G401 (cell line): ENCODE results near the gene KCNJ4. TPM values are rescaled to one million over a fixed set of nuclear protein-coding genes. Genes with fewer than 3 reads are reported as not detected.

Experiments
- DNase-seq: peaks from one replicate; pipeline ENCODE4 v3.0.0-alpha.2; 2015; ENCODE audit warnings: low spot score
- in situ Hi-C: cut with HindIII; loops from 2 replicates; pipeline ENCODE4 v1.10.0; 2016; ENCODE audit warnings: low sequenced_read_pairs, mixed read lengths
- total RNA-seq: library from RNA; depleted of rRNA; stranded (reverse); fragments of >200 nt; shearing (Covaris generic); gene quantifications from 2 replicates; pipeline ENCODE4 v1.2.3, GENCODE V29; 2014

Gene KCNJ4
- total RNA-seq, 1 experiment from 2014 or later, result 37.9 TPM

GRCh38 chr22:38437416-38437815 is 17.6 kb downstream of the KCNJ4 start:
- DNase-seq, result no peak
- in situ Hi-C loops, result no loop called here

DNA sequence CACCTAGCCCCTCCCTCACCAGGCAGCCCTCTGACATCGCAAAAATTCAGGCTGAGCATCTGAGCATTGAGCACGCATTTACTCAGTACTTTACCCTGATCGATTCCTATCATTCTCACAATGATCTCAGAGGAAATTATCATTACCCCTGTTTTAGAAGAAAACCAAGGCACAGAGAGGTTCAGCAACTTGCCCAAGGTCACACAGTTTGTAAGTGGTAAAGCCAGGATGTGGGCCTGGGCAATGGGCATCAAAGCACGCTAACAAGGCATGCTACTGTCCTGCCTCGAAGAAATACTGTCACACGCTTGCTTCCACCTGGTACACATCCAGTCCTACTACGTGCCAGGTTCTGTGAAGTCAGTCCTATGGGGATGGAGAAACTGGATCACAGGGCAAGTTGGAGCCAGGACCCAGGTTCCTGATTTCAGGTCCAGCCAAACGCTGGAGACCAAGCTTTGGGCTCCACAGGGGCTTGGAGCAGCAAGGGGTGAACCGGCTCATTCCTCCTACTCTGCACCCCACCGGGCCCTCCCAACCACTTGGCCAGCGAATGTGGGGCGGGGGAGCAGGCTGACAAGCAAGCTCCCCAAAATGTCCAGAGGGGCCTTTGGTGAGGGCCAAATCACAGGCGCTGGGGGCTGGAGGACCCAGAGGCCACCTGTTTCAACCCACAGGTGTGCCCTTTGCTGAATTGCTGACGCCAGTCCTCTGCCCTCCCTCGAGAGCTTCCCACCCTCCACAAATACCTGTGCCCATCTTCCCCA is 18.2 kb downstream of the KCNJ4 start:
- DNase-seq, result no peak
- in situ Hi-C loops, result no loop called here

- in situ Hi-C loops, result no loop called here
- DNase-seq, result no peak
Observed at GRCh38 chr22:38435965-38436364, 19.0 kb downstream of the KCNJ4 start.

- no peak for DNase-seq
- in situ Hi-C loops, result no loop called here
Observed at GRCh38 chr22:38435010-38435409, 20.0 kb downstream of the KCNJ4 start.

- in situ Hi-C loops, result no loop called here
- DNase-seq, result no peak
Observed at GRCh38 chr22:38433871-38434270, 21.1 kb downstream of the KCNJ4 start.

DNA sequence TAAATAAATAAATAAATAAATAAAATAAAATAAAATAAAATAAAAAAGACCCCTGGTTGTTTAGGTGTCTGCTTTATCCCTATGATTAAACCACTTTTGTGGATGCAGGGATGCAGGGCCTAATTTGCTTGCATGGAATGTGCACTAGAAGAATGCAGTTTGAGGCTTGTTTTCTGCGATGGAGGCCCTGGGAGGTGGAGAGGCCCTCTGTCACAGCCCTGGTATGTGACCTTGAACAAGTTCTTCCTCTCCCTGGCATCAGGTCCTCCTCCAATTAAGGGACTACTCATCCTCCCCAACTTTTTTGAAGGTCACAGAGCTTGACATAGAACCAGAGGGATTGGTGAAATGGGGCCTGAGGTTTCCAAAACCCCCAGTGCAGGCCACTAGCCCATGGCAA is 22.7 kb downstream of the KCNJ4 start:
- no peak for DNase-seq
- in situ Hi-C loops, result no loop called here

GRCh38 chr22:38431266-38432010 is 23.6 kb downstream of the KCNJ4 start:
- in situ Hi-C loops, result no loop called here
- DNase-seq, result no peak

DNA sequence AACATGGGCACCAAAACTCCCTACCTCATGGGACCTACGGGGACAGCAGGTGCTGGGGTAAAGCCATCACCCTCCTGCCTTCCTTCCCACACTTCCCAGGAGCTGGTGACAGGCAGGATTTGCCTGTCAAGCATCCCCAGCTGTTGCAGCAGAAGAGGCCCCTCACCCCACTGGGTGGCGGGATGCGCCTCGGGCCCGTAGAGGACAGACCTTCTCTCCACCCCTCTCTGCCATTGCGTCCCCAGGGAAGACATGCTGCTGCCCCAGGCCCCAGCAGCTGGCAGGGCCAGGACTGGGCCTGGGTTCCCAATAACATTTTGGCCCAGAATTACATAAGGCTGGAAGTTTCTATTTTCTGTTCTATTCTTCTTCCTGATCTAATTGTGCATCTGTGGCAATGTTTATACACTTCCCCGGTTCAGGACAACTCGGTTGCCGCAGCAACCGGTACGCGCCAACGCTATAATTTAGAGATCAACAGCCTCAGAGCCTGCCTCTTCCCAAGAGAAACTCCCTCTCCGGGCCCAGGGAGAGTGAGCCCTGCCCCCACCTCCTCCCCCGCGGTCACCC is 25.4 kb downstream of the KCNJ4 start:
- in situ Hi-C loops, result no loop called here
- DNase-seq, result no peak

- in situ Hi-C loops, result no loop called here
- DNase-seq, result no peak
Observed at GRCh38 chr22:38428714-38429113, 26.3 kb downstream of the KCNJ4 start.

- DNase-seq, result no peak
- in situ Hi-C loops, result no loop called here
Observed at GRCh38 chr22:38427940-38428339, 27.1 kb downstream of the KCNJ4 start.

GRCh38 chr22:38427465-38427864 is 27.5 kb downstream of the KCNJ4 start:
- in situ Hi-C loops, result no loop called here
- no peak for DNase-seq

DNA sequence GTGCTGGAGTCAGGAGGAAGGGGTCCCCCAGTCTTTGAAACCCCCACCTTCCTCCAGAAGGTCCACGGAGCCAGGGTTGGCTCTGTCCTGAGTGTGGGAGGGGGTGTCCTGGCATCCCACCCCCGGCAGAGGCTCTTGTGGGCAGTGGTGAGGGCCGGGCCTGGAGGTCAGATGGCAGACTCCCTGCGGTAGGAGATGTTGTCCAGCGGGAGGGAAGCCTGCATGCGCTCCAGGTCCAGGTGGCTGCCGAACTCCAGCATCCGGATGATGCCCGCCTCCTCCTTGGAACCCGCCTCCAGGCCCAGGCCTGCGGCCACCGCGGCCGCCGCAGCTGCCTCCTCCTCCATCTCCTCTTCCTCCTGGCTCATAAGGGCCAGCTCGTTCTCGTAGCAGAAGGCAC is 28.4 kb downstream of the KCNJ4 start:
- in situ Hi-C loops, result no loop called here

DNA sequence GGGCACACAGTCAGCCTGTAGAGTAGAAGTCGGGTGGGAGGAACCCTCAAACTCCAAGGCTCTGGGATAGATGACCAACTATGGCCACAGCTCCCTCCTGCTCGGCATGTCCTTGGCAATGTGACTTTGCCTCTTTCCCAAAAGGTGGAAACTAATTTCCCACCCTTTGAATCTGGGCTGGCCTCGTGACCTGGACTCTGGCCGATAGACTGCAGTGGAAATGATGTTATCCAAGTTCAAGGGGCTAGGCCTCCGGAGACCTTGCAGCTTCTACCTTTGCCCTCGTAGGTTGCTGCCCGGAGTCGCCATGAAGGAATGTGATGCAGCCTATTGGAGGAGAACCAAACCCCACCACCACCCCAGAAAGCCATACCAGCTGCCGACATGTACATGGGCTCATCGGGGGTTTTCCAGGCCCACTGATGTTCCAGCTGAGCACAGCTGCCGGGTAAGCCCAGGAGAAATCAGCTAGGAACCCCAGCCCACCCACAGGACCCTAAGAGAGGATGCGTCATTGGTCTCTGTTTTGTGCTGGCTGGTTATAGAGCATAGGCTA is 30.4 kb downstream of the KCNJ4 start:
- no peak for DNase-seq
- in situ Hi-C loops, result no loop called here

More for the DNA sequence above, 28.4 kb downstream of the KCNJ4 start:
- DNase-seq, result no peak

DNA sequence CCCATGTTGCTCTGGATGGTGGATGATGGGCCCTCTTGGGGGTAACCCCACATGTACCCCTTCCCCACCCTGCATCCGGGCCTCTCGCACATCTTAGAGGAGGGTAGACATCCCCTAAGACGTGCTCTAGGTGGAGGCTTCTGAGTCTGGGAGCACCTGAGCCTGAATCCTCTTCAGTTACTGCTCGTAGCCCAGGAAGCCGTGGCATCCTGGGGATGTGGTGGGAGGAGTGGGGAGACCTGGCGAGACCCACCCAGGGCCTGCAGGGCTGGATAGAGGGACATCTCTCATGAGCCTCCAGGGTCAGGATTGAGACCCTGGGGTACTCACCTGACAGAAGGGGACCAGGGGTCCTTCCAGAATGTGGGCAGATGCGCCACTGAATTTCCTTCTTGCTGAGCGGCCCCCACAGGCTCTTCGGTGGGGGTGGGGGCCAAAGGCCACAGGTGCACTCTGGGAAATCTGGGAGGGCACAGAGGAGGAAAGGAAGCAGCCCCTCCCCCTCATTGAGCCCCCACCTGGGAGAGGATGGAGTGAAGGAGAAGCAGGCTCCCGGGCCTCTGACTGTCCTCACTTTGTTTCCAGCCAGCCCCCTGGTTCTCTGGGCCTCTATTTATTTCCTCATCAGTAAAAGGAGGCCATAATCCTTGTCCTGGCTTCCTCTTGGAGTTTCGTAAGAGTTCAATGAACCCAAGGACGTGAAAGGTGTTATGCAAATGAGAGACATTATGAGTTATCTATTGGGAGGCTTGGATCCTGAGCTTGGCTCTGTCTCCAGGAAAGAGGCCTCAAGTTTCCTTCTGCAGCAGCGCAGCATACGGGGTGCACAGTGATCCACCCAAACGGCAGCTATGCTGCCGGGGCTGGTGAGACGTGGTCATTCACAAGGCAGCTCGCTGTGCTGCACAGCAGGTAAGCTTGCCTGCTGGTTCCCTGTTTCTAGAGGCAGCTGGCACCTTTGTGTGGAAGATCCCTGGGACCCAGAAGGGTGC is 31.2 kb downstream of the KCNJ4 start:
- no peak for DNase-seq
- in situ Hi-C loops, result no loop called here

DNA sequence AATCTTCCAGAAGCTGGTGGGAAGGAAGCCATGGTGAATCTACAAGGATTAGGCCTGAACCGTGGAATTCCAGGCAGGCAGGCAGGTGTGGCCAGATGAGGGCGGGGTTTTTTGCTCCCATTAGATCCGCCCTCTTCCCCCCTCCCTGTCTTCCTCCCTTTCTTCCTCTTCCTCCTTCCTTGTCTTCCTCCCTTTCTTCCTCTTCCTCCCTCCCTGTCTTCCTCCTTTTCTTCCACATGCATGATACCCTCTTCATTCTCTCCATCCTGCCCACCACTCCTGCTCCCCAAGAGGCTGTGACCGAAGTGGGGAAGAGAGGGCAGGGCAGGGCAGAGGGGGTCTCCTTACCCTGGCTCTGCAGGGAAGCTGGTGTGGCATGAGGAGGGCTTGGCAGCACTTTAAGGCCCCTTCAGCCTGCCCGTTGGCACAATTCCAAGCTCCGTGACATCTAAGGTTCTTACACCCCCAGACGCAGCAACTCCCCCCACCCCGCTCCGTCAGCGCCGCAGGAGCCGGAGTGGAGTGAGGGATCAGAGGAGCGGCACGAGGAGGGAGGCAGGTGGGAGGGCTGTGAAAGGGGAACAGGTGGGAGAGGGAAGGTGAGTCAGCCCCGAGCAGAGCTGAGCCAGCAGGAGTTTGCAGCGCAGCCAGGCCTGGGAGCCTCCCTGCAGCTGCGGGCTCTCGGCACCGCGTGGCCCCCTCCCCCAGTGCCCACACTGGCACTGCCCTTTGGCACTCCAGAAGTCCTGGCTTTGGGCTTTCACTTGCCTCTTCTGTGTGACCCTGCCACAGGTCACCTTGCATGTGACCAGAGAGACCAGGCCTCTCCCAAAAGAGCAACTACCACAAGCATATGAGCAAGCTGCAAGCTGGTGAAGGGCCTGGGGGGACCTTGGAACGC is 32.1 kb downstream of the KCNJ4 start:
- in situ Hi-C loops, result no loop called here
- DNase-seq, result no peak

- DNase-seq, result no peak
- in situ Hi-C loops, result no loop called here
Observed at GRCh38 chr22:38420734-38421133, 34.3 kb downstream of the KCNJ4 start.

- DNase-seq, result no peak
- in situ Hi-C loops, result no loop called here
Observed at GRCh38 chr22:38419858-38420160, 35.2 kb downstream of the KCNJ4 start.

GRCh38 chr22:38419121-38419857 is 35.7 kb downstream of the KCNJ4 start:
- in situ Hi-C loops, result no loop called here
- DNase-seq, result no peak
